Neural cell (in vitro differentiated cells): ENCODE data around the gene COL23A1.

Experiments used
- CTCF ChIP-seq: fragments of 450-650 bp; IDR thresholded peaks from 2 replicates; pipeline ENCODE4 v1.5.1; 2014; ENCODE audit warnings: antibody characterized with exemption, mild to moderate bottlenecking, moderate library complexity; ENCODE audit not compliant: poor library complexity, severe bottlenecking
- EP300 ChIP-seq: fragments of 450-650 bp; conservative IDR thresholded peaks from 2 replicates; pipeline ENCODE4 v1.6.1; 2014; ENCODE audit warnings: antibody characterized with exemption, mild to moderate bottlenecking, moderate library complexity; ENCODE audit not compliant: poor library complexity, severe bottlenecking
- EZH2 ChIP-seq: fragments of 200-600, 300-800 bp; shearing (Covaris generic), sonication (generic); IDR thresholded peaks from 2 replicates; pipeline ENCODE4 v1.6.1; 2014; ENCODE audit warnings: antibody characterized with exemption, low read length, borderline replicate concordance, mild to moderate bottlenecking; ENCODE audit not compliant: insufficient read depth, poor library complexity, severe bottlenecking
- MXI1 ChIP-seq: fragments of 450-650 bp; conservative IDR thresholded peaks from 2 replicates; pipeline ENCODE4 v1.6.1; 2014; ENCODE audit warnings: antibody characterized with exemption, mild to moderate bottlenecking; ENCODE audit not compliant: poor library complexity, severe bottlenecking
- POLR2AphosphoS5 ChIP-seq: IDR thresholded peaks from 2 replicates; pipeline ENCODE4 v1.6.1; 2012
- RAD21 ChIP-seq: fragments of 450-650 bp; conservative IDR thresholded peaks from 2 replicates; pipeline ENCODE4 v1.6.1; 2014; ENCODE audit warnings: antibody characterized with exemption, mild to moderate bottlenecking, moderate library complexity
- SMC3 ChIP-seq: fragments of 450-650 bp; conservative IDR thresholded peaks from 2 replicates; pipeline ENCODE4 v1.6.1; 2014; ENCODE audit warnings: antibody characterized with exemption, mild to moderate bottlenecking, moderate library complexity; ENCODE audit not compliant: poor library complexity
- TAF1 ChIP-seq: IDR thresholded peaks from 2 replicates; pipeline ENCODE4 v1.6.1; 2012; ENCODE audit warnings: low read depth

- TF ChIP-seq RAD21 (no peak), CTCF (no peak), EP300 (no peak), POLR2AphosphoS5 (no peak), SMC3 (no peak), TAF1 (no peak), EZH2 (no peak), MXI1 (no peak)
These were observed 32.8 kb downstream of the COL23A1 start for GRCh38 chr5:178557416-178557815.
